Erythroblast (primary cell): ENCODE measurements around the gene PRODH2.

Source experiments
- GATA1 ChIP-seq: IDR thresholded peaks from 2 replicates; pipeline ENCODE4 v1.6.1; 2011; ENCODE audit warnings: low read depth, mild to moderate bottlenecking, control low read depth, low read length, moderate library complexity
- POLR2A ChIP-seq: IDR thresholded peaks from 2 replicates; pipeline ENCODE4 v1.6.1; 2011; ENCODE audit warnings: mild to moderate bottlenecking, low read length

- no peak for TF ChIP-seq POLR2A
- no peak for TF ChIP-seq GATA1
Measured at GRCh38 chr19:35789978-35790944, 22.4 kb downstream of the PRODH2 start.
